HG02884 (cell line): ENCODE measurements around the gene SPPL3.
"Not testable (repeated sequence)": the region's sequence is repeated elsewhere in the genome, so short reads cannot be mapped to it uniquely, and the experiment has no call there.

Source experiments
- ATAC-seq: cut with Tn5 transposase; IDR thresholded peaks from one replicate; pipeline ENCODE4 v1.9.1; 2021; ENCODE audit warnings: mild to moderate bottlenecking, moderate library complexity; ENCODE audit not compliant: unreplicated experiment

Gene SPPL3

GRCh38 chr12:120792456-120792855 lies 111.7 kb downstream of the SPPL3 start:
- ATAC-seq = not testable (repeated sequence)

DNA sequence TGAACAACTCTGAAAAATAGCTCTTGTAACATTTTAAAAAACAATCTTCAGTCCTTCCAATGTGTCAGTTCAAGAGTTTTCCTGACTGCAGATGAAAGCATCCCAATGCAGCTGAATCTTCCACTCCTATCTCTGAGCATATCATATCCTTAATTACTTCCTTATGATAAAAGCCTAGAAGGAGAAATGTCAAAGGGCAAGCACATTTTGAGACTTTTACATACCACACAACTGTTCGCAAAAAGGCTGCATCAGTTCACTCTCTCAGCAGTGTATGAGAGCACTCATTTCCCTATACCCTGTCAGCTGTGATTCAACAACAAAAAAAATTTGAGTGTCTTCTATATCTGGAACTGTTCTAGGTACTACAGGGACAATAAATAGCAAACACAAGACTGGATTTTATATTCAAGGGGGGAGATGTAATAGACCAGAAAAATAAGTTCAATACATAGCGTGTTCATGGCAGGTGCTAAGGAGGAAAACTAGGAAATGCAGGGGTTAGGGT lies 112.4 kb downstream of the SPPL3 start:
- ATAC-seq = no peak

GRCh38 chr12:120790114-120790513 lies 114.0 kb downstream of the SPPL3 start:
- no peak for ATAC-seq

DNA sequence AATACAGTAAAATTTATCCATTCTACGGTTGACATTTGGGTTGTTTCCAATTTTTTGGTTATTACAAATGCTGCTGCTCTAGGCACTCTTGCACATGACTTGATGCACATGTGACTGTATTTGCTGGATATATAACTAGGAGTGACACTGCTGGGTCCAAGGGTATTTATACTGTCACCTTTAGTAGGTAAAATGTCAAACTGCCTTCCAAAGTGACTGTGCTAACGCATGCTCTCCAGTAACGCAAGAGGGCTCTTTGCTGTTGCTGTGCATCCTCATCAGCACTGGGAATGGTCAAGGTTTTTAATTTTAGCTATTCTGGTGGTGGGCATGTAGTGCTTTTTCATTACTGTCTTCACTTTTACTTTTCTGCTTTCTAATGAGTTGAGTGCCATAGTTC lies 116.3 kb downstream of the SPPL3 start:
- ATAC-seq = no peak

DNA sequence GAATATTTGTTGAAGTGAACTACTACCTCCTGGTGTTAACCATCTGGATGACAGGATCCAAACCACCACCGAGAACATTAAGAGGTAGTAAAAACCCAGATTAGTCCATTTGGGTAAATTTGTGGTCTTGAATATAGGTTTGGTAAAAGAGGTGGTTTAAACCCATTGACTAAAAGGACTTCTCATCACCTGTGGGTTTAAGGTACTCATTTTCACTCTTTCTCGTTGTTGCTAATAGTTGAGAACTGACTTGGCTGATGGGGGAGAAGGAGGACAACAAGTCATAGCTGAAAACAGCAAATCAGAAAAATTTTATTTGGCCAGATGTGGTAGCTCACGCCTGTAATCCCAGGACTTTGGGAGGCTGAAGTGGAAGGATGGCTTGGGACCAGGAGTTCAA lies 119.4 kb downstream of the SPPL3 start:
- no peak for ATAC-seq

- ATAC-seq = no peak
Measured at GRCh38 chr12:120783197-120783596, 121.0 kb downstream of the SPPL3 start.

DNA sequence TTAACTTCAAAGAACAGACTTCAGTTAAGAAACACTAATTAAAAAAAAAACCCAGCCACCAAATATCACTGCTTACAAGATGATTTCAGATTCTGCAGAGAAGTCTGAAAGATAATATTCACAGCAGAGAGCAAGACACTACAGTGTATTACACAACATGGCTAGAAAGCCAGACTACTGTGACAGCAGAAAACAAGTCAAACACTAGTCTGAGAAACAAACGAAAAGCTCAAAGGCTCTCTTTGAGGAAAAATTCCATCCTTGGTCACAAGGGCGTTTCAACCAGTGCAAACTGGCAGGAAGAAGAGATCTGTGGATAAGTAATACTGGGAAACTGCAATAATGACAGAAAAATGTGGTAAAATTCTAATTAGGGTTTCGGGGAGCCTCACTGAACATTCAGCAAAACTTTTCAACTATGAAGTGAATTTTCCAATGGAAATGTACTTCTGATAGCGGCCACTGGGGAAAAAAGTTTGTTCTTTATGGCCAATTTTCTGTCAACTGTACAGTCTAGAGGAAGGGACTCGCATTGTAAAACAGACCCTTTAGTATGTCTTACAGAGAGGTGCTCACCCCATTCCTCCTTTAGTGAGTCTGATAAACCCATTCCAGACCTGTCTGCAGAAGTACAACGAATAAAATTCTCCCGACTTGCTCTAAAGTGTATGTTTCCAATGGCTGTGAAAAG lies 128.2 kb downstream of the SPPL3 start:
- ATAC-seq = no peak

GRCh38 chr12:120774169-120774916 lies 129.8 kb downstream of the SPPL3 start:
- ATAC-seq = no peak

DNA sequence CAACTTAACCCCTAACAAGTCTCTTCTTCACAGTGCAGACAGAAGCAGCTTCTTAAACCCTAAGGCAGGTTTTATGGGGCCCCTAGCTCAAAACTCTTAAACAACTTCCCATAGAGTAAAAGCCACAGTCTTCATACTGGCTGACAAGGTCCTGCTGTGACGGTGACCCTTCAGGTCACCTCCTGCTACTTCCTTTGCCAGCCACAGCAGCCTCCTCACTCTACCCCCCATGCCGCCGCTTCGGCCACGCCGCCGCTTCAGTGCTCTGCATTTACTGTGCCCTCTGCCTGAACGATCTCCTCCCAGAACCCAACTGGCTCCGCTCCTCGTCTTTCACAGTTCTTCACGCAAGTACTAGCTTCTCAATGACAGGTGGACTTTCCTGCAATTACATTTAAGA lies 133.1 kb downstream of the SPPL3 start:
- no peak for ATAC-seq

- ATAC-seq = no peak
Measured at GRCh38 chr12:120767071-120768024, 136.8 kb downstream of the SPPL3 start.

DNA sequence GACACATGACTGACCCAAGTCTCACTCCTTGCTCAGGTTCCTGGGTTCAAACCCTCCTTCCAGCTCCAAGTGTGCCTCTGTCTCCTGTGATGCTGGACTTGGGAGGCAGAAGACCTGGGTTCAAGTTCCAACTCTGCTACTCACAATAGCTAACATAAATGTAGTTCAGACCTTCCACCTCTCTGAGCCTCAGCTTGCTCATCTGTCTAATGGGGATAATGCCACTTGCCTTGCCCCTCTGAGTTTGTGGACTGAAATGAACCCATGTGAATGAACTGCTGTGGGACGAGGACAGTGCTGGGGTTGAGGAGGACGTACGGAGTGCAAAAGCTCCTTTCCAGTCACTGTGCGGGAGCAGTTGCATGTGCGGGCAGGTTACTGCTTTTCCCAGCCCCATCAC lies 137.6 kb downstream of the SPPL3 start:
- no peak for ATAC-seq

GRCh38 chr12:120764816-120765215 lies 139.3 kb downstream of the SPPL3 start:
- no peak for ATAC-seq

- no peak for ATAC-seq
Measured at GRCh38 chr12:120763250-120763649, 140.9 kb downstream of the SPPL3 start.

GRCh38 chr12:120762086-120762485 lies 142.1 kb downstream of the SPPL3 start:
- ATAC-seq = no peak

DNA sequence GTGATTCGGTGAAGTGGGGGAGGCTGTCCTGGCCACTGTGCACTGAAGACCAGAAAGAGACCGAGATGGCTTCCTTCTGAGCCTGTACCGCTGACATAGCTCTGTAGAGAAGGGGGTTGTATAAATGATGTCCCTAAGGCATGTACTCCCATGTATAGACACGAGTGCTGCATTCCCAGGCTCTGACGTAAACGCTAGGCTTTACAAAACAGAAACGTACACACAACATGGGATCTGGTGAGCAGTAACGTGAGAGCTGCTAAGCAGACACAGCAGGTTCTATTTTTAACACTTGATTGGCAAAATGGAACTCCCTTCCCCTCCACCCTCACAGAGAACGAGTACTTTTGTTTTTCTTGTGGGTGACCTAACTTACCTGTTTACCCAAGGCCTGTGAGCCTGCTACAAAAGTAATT lies 142.6 kb downstream of the SPPL3 start:
- no peak for ATAC-seq

- ATAC-seq = no peak
Measured at GRCh38 chr12:120760349-120761254, 143.6 kb downstream of the SPPL3 start.

GRCh38 chr12:120759591-120760348 lies 144.4 kb downstream of the SPPL3 start:
- ATAC-seq = no peak

DNA sequence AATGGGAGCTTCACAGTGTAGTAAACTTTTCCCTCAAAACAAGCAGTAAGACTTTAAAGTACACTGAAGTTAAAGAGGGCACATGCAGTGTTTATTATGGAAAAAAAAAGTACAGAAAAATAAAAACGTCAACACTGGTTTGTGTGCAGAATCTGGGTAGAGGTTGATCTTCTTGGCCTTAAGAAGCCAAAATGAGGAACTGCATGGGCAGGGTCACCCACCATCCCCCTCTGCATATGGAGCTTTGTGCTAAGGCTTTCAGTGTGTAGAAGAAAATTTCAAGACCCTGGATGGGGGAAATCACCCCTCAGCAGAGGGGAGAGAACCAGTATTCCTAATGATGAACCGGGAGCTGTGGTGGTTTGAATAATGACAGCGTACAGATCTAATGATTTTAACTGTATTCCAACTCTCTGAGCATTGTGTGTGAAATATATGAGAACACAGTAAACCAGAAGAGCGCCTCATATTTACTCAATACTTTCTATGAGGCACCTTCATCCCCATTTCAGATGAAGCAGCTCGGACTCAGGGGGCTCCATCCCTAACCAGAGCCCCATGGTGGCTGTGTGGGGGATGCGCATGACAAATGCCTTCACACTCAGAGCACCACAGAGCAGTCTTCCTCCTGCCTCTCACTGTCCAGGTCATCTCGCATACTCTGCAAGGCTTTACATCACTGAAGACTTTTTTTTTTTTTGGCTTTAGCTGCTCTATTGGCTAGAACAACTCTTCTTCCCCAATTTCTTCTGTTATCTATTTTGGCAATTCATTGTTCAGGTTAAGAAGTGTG lies 145.2 kb downstream of the SPPL3 start:
- ATAC-seq = no peak

DNA sequence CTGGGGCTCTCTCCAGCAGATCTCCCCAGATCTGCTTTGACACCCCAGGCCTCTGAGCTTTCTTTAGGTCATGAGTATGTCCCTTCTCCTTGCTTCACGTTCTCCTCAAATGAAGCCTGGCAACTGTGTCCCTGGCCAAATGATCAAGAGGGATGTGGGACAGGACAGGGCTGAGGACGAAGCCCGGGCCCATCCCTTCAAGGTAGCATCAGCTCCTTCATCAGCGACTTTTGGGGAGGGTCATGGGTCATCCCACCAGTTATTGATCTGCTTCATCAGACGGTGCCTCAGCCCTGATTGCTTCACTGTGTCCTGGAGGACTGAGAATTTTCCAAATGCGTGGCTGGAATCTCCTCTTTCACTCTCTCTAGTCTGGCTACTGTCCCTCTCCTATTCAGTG lies 146.2 kb downstream of the SPPL3 start:
- ATAC-seq = no peak
